ENCODE measurements around the gene ZNF774.

ZNF774 gene

GRCh38 chr15:90338532-90338931 is 13.6 kb upstream of the ZNF774 start (continued):
- no peak for TF ChIP-seq ZNF830 (tag by site-specific recombination; IDR thresholded peaks at IDR 0.05; ENCODE audit: low read depth)
- TF ChIP-seq ZNF350 (tag by site-specific recombination; IDR thresholded peaks at IDR 0.05), result no peak
- TF ChIP-seq ZNF324 (tag by site-specific recombination; IDR thresholded peaks at IDR 0.05), result no peak
- no peak for TF ChIP-seq ZSCAN18 (tag by site-specific recombination; IDR thresholded peaks at IDR 0.05)
- TF ChIP-seq ZNF433 (tag by site-specific recombination; IDR thresholded peaks at IDR 0.05; ENCODE audit: low read depth), result no peak
- TF ChIP-seq, protein P1, sequence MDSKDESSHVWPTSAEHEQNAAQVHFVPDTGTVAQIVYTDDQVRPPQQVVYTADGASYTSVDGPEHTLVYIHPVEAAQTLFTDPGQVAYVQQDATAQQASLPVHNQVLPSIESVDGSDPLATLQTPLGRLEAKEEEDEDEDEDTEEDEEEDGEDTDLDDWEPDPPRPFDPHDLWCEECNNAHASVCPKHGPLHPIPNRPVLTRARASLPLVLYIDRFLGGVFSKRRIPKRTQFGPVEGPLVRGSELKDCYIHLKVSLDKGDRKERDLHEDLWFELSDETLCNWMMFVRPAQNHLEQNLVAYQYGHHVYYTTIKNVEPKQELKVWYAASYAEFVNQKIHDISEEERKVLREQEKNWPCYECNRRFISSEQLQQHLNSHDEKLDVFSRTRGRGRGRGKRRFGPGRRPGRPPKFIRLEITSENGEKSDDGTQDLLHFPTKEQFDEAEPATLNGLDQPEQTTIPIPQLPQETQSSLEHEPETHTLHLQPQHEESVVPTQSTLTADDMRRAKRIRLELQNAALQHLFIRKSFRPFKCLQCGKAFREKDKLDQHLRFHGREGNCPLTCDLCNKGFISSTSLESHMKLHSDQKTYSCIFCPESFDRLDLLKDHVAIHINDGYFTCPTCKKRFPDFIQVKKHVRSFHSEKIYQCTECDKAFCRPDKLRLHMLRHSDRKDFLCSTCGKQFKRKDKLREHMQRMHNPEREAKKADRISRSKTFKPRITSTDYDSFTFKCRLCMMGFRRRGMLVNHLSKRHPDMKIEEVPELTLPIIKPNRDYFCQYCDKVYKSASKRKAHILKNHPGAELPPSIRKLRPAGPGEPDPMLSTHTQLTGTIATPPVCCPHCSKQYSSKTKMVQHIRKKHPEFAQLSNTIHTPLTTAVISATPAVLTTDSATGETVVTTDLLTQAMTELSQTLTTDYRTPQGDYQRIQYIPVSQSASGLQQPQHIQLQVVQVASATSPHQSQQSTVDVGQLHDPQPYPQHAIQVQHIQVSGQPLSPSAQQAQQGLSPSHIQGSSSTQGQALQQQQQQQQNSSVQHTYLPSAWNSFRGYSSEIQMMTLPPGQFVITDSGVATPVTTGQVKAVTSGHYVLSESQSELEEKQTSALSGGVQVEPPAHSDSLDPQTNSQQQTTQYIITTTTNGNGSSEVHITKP (tag by site-specific recombination; IDR thresholded peaks at IDR 0.05), result no peak
- no peak for TF ChIP-seq KLF9 (tag by site-specific recombination; IDR thresholded peaks at IDR 0.05; ENCODE audit: low read depth)

GRCh38 chr15:90340345-90340744 is 11.7 kb upstream of the ZNF774 start:
- H3K4me3 ChIP-seq (ENCODE audit: low read depth, low read length), result no peak overlapping the region
- no peaks in the 10 kb centered on the region for H3K36me3 ChIP-seq (ENCODE audit: control insufficient read depth in 2 of 2, insufficient read depth in 1 of 2, low read length in 2 of 2)
- no peaks in the 10 kb centered on the region for H3K9me3 ChIP-seq (ENCODE audit: control insufficient read depth, insufficient read depth, low read depth, low read length)
- H3K27ac ChIP-seq (ENCODE audit: extremely low read depth, low read depth, low read length), result no peak overlapping the region
- CTCF ChIA-PET, result interaction anchor here (0.6 to 1.7 kb wide), 5 partner anchors 10 to 307 kb away, joined by 3 to 10 read pairs (median 5); no protein-coding TSS in a partner anchor
- H3K4me1 ChIP-seq (ENCODE audit: control insufficient read depth, insufficient read depth, low read length), result peaks cover 4% of the 10 kb centered on the region; the same call in 1 of the 2 replicates
- TF ChIP-seq KLF10 (tag by site-specific recombination; IDR thresholded peaks at IDR 0.05) (no peak), ZNF10 (tag by site-specific recombination; IDR thresholded peaks at IDR 0.05) (peak; percentile 97), SCRT2 (tag by site-specific recombination; IDR thresholded peaks at IDR 0.05) (peak; percentile 68; the same call in 1 of the 2 replicates), ZBTB44 (tag by site-specific recombination; IDR thresholded peaks at IDR 0.05) (peak; percentile 67; the same call in 1 of the 2 replicates)
- TF ChIP-seq, protein P2, sequence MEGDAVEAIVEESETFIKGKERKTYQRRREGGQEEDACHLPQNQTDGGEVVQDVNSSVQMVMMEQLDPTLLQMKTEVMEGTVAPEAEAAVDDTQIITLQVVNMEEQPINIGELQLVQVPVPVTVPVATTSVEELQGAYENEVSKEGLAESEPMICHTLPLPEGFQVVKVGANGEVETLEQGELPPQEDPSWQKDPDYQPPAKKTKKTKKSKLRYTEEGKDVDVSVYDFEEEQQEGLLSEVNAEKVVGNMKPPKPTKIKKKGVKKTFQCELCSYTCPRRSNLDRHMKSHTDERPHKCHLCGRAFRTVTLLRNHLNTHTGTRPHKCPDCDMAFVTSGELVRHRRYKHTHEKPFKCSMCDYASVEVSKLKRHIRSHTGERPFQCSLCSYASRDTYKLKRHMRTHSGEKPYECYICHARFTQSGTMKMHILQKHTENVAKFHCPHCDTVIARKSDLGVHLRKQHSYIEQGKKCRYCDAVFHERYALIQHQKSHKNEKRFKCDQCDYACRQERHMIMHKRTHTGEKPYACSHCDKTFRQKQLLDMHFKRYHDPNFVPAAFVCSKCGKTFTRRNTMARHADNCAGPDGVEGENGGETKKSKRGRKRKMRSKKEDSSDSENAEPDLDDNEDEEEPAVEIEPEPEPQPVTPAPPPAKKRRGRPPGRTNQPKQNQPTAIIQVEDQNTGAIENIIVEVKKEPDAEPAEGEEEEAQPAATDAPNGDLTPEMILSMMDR (tag by site-specific recombination; IDR thresholded peaks at IDR 0.05), result peak; percentile 17; the same call in 1 of the 2 replicates
- POLR2A ChIA-PET, result no interaction called here

DNA sequence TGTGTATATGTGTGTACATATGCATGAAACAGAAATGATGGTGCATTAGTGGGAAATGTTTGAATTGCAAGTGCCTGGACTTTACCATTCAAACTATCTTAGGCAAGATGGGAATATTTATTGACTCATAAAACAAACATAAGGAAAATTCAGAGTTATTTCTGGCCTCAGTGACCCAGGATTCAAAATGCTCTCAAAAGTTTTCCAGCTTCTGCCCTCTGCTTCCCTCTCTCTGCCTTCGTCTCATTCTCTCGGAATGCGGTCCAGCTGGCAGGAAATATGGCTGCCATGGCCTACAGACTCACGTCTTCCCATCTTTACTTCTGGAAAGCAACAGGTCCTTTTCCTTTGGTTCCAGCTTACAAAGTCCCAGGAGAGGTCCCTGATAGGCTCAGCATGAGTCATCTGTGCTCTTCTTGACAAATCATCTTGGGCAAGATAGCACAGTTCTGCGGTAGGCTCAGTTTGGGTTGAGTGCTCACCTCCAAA is 8.7 kb upstream of the ZNF774 start:
- no peaks in the 10 kb centered on the region for H3K9me3 ChIP-seq (ENCODE audit: control insufficient read depth, insufficient read depth, low read depth, low read length)
- ChIA-PET POLR2A (interaction anchor here (1.8 kb wide), 1 partner anchor 9 kb away, joined by 6 read pairs; the partner anchor contains the start of gene ZNF774), CTCF (interaction anchor here (2.7 kb wide), 1 partner anchor 23 kb away, joined by 12 read pairs; no protein-coding TSS in a partner anchor)
- H3K36me3 ChIP-seq (ENCODE audit: control insufficient read depth in 2 of 2, insufficient read depth in 1 of 2, low read length in 2 of 2), result no peaks in the 10 kb centered on the region
- H3K4me1 ChIP-seq (ENCODE audit: control insufficient read depth, insufficient read depth, low read length), result peaks cover 4% of the 10 kb centered on the region; the same call in 1 of the 2 replicates
- no peak overlapping the region for H3K27ac ChIP-seq (ENCODE audit: extremely low read depth, low read depth, low read length)
- H3K4me3 ChIP-seq (ENCODE audit: low read depth, low read length), result no peak overlapping the region
- TF ChIP-seq SCRT2 (tag by site-specific recombination; IDR thresholded peaks at IDR 0.05) (peak; percentile 91), KLF1 (tag by site-specific recombination; IDR thresholded peaks at IDR 0.05) (no peak)
